Measurements from ENCODE around the gene SHF.

Gene SHF

DNA sequence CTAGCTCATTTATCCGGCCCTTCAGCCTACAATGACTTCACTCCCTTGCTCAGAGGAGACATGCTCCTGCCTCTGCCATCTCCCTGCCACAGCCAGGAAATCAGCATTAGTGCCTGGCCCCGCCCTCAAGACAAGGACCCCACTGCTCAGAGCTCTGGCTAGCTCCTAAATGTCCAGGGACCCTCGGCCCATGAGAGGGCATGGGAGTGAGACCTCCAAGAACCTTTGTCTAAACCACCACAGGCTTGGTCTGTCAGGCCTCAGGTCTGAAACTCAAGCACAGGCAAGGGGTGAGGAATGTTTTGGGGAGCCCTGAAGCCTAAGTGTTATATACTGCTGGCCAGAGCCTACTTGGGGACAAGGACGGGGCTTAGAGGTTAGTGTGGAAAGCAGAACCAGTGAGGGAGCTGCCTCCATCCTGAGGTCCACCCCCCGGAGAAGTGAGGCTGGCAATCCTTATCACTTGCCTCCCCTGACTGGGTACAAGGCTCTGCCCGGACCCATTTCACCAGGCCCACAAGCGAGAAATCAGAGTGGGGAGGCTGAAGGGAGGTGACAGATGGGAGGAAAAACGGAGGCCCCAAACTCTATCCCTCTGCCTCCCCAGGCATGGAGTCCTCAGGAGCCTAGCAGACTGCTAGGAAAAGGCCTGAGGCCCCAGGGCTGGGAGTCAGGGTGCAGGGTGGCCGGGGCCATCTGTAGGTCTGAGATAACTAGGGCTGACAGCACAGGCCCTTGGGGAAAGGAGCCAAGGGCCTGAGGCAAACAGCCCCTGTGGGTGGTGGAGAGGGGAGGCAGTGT, 18.8 kb downstream of the SHF start:
- no peak for DNase-seq

GRCh38 chr15:45168286-45168685, 19.5 kb downstream of the SHF start:
- DNase-seq = no peak

GRCh38 chr15:45167631-45168205, 20.0 kb downstream of the SHF start:
- no peak for DNase-seq

- peak; percentile 78 for DNase-seq
Measured at GRCh38 chr15:45166834-45167630, 20.7 kb downstream of the SHF start.

DNA sequence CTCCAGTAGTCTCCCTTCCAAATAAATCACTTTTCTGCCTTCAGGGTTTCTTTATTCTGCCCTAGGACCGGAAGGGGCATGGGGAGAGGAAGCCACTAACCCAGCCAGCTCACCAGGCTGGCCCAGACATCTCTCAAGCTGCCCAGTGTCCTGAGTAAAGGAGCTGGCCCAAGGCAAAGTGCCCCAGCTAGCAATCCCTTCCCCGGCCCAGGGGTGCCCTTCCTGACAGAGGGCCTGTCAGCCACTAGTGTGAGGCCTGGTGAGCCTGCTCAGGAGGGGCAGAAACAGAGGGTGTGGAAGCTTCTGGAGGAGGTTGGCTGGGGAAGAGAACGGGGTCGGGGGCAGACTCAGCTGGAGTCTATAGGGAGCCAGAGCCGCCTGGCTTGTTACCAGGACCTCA, 22.2 kb downstream of the SHF start:
- no peak for DNase-seq

DNA sequence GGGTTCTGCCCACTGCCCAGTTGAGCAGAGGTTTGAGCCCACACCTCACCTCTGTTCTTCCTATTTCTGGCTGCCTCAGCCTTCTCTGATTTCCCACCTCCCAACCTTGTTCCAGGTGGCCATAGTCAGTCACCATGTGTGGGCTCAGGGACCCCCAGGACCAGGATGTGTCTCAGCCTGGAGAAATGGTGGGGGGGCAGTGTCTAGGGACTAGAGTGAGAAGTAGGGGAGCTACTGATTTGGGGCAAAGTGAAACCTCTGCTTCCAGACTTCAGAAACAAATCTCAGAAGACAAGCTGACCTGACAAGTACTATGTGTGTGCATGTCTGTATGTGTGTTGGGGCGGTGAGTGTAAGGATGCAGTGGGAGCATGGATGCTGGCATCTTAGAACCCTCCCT, 22.9 kb downstream of the SHF start:
- no peak for DNase-seq

- DNase-seq = no peak
Measured at GRCh38 chr15:45163508-45163856, 24.3 kb downstream of the SHF start.

DNA sequence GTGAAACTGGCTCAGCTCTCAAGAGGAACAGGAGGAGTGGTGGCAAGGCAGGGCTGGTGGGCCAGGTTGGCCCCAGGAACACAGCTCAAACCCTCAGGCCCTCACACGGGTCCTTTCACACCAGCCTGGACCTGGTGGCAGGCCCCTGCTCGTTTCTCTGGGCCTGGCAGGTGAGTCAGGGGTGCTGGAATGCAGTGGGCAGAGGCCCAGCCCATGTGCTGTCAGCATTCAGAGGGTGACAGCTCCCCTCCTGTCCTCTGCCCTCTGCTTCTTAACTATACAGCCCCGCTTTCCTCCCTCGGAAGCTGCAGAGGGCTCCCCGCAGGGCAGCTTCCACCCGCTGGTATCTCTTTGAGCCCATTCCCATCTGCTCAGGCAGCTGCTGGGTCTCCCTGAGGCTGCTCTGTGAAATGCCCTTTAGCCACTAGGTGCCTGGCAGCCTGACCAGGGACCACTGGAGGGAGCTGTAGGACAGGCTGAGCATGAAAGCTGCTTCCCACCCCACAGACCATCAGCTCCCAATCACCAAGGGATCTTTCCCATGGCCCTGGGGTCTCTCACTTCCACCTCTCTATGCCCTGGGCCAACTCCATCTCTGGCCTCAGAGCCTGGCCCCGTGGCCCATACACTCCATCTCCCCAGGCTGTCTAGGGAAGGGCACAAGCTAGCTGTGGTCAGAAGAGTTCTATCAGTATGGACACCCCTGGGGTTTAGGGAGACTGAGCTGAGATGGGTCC, 24.8 kb downstream of the SHF start:
- peak; percentile 55 to 56 for DNase-seq

GRCh38 chr15:45161666-45162065, 26.1 kb downstream of the SHF start:
- DNase-seq = no peak

- no peak for DNase-seq
Measured at GRCh38 chr15:45157974-45158373, 29.8 kb downstream of the SHF start.

DNA sequence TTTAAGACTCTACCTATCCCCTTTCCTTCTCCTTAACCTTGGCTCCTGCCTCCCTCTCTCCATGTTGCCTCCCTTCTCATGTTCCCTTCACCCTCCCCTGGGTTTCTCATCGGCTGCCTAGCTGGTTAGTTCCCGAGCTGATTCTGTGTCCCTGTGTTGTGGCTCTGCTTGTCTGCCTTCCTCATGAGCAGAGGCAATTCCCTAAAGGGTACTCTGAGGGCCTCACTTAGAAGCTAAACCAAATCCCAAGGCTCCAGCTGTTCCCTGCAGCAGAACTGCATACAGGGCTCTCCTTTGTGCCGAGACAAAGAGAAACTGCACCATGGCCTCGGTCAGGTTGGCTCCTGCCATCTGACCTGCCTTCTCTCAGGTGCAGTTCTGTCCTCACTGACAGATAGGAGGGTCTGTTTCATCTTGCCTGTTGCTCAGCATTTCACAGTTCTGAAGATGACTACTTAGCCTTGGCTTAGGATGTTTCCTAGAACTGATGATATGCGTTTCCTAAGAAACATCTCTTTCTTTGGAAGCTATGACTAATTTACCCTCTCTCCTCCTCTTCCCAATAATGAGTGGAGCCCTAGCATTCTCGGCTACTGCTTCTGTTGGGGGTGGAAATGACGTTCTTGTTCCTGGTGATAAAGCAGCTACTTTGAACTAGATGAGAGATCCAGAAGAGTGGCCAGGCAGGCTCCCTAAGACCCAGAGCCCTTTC, 30.9 kb downstream of the SHF start:
- no peak for DNase-seq

DNA sequence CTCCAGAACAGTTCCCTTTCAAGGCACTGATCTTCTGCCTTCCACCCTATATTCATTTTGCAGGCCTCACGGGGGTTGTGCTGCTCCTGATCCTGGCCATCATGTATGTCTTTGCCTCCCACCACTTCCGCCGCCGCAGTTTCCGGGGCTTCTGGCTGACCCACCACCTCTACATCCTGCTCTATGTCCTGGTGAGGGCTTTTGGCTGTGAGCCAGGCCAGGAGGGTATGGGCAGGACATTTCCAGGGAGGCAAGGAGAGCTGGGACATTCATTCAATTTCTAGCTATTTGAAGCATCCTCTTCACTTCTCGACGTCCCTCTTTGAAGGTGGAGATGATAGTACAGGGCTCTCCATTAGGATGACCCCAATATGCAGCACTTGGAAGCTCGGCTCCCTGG, 32.0 kb downstream of the SHF start:
- DNase-seq = no peak

DNA sequence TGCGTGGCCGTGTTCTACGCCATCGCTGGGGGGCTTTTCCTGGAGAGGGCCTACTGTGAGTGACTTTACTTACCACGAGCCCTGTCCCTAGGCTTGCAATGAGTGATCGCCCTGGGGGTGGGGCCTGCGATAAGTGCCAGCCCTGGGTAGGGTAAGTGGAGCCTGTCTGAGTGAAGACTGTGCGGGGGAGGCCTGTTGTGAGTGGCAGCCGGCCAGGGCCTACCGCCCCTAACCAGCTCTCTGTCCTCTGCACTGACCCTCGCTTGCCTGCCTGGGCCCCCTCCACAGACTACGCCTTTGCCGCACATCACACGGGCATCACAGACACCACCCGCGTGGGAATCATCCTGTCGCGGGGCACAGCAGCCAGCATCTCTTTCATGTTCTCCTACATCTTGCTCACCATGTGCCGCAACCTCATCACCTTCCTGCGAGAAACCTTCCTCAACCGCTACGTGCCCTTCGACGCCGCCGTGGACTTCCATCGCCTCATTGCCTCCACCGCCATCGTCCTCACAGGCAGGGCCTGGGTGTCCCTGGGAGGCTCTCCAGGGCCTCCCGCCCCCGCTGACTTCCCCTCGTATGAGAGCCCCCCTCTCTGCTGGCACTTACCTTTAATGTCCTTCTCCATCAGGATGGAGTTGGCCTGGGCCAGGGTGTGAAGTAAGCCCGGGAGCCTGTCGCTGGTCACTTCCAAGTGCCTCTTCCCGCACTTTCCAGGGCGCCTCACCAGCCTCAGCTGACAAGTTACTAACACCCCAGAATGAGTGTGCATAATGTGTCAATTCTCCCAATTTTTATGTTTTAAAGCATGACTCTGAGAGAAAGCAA, 35.6 kb downstream of the SHF start:
- no peak for DNase-seq

GRCh38 chr15:45150997-45151396, 36.8 kb downstream of the SHF start:
- no peak for DNase-seq

DNA sequence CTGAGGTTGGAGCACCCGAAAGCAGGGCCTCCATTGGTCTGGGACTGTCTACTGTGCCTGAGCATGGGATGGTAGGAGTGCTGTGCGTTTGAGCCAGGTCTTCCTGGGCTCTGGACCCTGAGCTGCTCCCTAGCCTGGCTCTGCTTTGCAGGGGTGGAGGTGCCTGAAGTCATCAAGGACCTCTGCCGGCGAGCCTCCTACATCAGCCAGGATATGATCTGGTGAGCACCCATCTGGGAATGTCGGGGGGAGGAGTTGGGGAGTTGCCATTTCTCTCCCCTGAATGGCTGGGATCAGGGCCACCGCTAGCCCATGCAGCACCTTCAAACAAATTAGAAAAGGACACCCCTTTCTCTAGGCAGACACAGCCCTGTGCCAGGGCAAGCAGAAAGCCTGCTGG, 37.3 kb downstream of the SHF start:
- DNase-seq = no peak

DNA sequence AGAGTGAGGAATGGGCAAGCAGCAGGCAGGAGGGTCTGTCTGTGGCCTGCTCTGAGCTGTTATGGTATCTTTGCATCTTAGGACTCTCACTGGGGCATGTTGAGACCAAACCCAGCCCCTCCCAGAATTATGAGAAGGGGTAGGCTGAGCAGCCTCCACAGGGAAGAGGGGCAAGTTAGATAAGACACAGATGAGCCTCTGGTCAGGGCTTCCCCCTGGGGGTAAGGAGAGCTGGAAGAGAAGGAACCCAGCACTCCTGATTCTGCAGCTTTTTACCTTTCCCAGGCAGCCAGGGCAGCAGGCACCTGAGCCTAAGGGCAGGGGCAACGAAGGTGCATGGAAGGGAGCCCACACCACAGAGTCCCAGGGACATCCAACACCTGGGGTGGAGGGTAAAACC, 38.7 kb downstream of the SHF start:
- no peak for DNase-seq

- no peak for DNase-seq
Measured at GRCh38 chr15:45148076-45149059, 39.4 kb downstream of the SHF start.

- no peak for DNase-seq
Measured at GRCh38 chr15:45147606-45148005, 40.2 kb downstream of the SHF start.

GRCh38 chr15:45146405-45146804, 41.4 kb downstream of the SHF start:
- DNase-seq = no peak

GRCh38 chr15:45144775-45145174, 43.0 kb downstream of the SHF start:
- no peak for DNase-seq

GRCh38 chr15:45143946-45144345, 43.8 kb downstream of the SHF start:
- DNase-seq = no peak
